ENCODE measurements around the gene GPR161. TPM values are rescaled to one million over a fixed set of nuclear protein-coding genes. Genes with fewer than 3 reads are reported as not detected.

GPR161 gene
- total and polyA plus RNA-seq, 2 experiments from 2014 or later, result 7.9 to 11.6 TPM

- Histone ChIP-seq H3K4me1 (ENCODE audit: insufficient read depth) (peaks cover 7% of the 10 kb centered on the region; the same call in 1 of the 2 replicates), H3K27me3 (ENCODE audit: insufficient read depth) (no peaks in the 10 kb centered on the region), H3K36me3 (ENCODE audit: insufficient read depth) (no peaks in the 10 kb centered on the region), H3K27ac (ENCODE audit: low read depth) (no peak overlapping the region), H3K79me2 (replicated peaks; ENCODE audit: insufficient read depth) (no peaks in the 10 kb centered on the region), H3K4me3 (no peak overlapping the region), H4K20me1 (replicated peaks; ENCODE audit: insufficient read depth) (no peaks in the 10 kb centered on the region), H3K4me2 (no peak overlapping the region), H2AFZ (no peak overlapping the region), H3K9me2 (ENCODE audit: insufficient read depth) (no peaks in the 10 kb centered on the region), H3F3A (replicated peaks; ENCODE audit: low read depth) (no peaks in the 10 kb centered on the region)
- no peaks in the 10 kb centered on the region for H3K36me3 Mint-ChIP-seq (ENCODE audit: low read depth)
- DNase-seq (ENCODE audit: low spot score) (no peak), ATAC-seq (no peak)
- TF ChIP-seq ZNF331 (CRISPR knock-in tag; IDR thresholded peaks at IDR 0.05; ENCODE audit: low read depth) (no peak), CREB1 (CRISPR knock-in tag; IDR thresholded peaks at IDR 0.05; ENCODE audit: low read depth) (no peak), JUNB (IDR thresholded peaks at IDR 0.05; ENCODE audit: unreplicated experiment) (no peak), ZNF114 (CRISPR knock-in tag; IDR thresholded peaks at IDR 0.05) (no peak), STAT1 (IDR thresholded peaks at IDR 0.05; ENCODE audit: unreplicated experiment) (no peak), POLR2AphosphoS5 (IDR thresholded peaks at IDR 0.05; ENCODE audit: low read depth) (no peak)
- no peaks in the 10 kb centered on the region for H3K9me3 Mint-ChIP-seq
- no peak overlapping the region for H3K4me3 Mint-ChIP-seq
- H3K27ac Mint-ChIP-seq, result no peak overlapping the region
- peaks cover 7% of the 10 kb centered on the region for H3K4me1 Mint-ChIP-seq
- H3K27me3 Mint-ChIP-seq (ENCODE audit: insufficient read depth, low read depth, poor library complexity), result peaks cover 5% of the 10 kb centered on the region
Observed at GRCh38 chr1:168146160-168146539, 9.4 kb upstream of the GPR161 start.

- Histone ChIP-seq H3K9me2 (ENCODE audit: insufficient read depth) (no peaks in the 10 kb centered on the region), H3K36me3 (ENCODE audit: insufficient read depth) (no peaks in the 10 kb centered on the region), H3K4me3 (no peak overlapping the region), H3K4me2 (peak overlapping the region; percentile 29; the same call in 1 of the 2 replicates), H3K27ac (ENCODE audit: low read depth) (no peak overlapping the region), H3K79me2 (replicated peaks; ENCODE audit: insufficient read depth) (no peaks in the 10 kb centered on the region), H4K20me1 (replicated peaks; ENCODE audit: insufficient read depth) (no peaks in the 10 kb centered on the region), H2AFZ (peak overlapping the region; percentile 82; the same call in 1 of the 2 replicates), H3F3A (replicated peaks; ENCODE audit: low read depth) (no peaks in the 10 kb centered on the region), H3K27me3 (ENCODE audit: insufficient read depth) (no peaks in the 10 kb centered on the region), H3K4me1 (ENCODE audit: insufficient read depth) (peaks cover 7% of the 10 kb centered on the region; the same call in 1 of the 2 replicates)
- Mint-ChIP-seq H3K27ac (no peak overlapping the region), H3K9me3 (no peaks in the 10 kb centered on the region), H3K36me3 (ENCODE audit: low read depth) (no peaks in the 10 kb centered on the region), H3K4me3 (no peak overlapping the region), H3K4me1 (peaks cover 7% of the 10 kb centered on the region), H3K27me3 (ENCODE audit: insufficient read depth, low read depth, poor library complexity) (peaks cover 5% of the 10 kb centered on the region)
- TF ChIP-seq CREB1 (CRISPR knock-in tag; IDR thresholded peaks at IDR 0.05; ENCODE audit: low read depth) (no peak), JUNB (IDR thresholded peaks at IDR 0.05; ENCODE audit: unreplicated experiment) (no peak), EZH2phosphoT487 (IDR thresholded peaks at IDR 0.05; ENCODE audit: unreplicated experiment) (no peak), ZNF462 (CRISPR knock-in tag; IDR thresholded peaks at IDR 0.05) (peak; percentile 49; the same call in 1 of the 2 replicates), CTCF (conservative IDR thresholded peaks at IDR 0.05; ENCODE audit: low read depth in 2 of 2) (peak; percentile 86 to 97), ZNF331 (CRISPR knock-in tag; IDR thresholded peaks at IDR 0.05; ENCODE audit: low read depth) (peak; percentile 16; the same call in 1 of the 2 replicates)
- ATAC-seq, result peak; percentile 99
- peak; percentile 96 for DNase-seq (ENCODE audit: low spot score)
Observed at GRCh38 chr1:168145184-168146159, 8.7 kb upstream of the GPR161 start.
